ENCODE measurements around the gene SCFD2. TPM values are rescaled to one million over a fixed set of nuclear protein-coding genes. Genes with fewer than 3 reads are reported as not detected.
A peak's percentile ranks its signal among the peaks of the same experiment; 100 is the strongest.
"Not testable (repeated sequence)": the region's sequence is repeated elsewhere in the genome, so short reads cannot be mapped to it uniquely, and the experiment has no call there.

The SCFD2 gene
- total RNA-seq, 1 donor from 2014 or later: 18.6 TPM

DNA sequence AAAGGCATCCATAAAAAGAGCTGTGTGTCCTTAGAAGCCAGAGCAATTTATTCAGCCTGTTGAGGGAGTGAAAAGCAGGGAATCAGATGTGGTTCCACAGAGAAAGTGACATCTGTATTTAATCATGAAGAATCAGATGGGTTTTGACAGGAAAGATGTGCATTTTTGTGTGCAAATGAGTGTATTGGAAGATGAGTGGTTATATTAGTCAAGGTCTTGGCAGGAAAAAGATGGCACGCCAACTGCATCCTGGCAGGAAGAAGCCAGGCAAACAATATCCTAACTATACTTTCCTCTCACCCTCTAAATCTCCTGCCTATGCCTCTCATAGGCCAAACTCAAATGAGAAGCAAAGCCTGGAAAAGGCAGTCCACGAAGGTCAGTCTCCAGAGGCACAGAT is 59.1 kb downstream of the SCFD2 start:
- no peak for DNase-seq (ENCODE audit: low read depth, low spot score)
- H3K4me1 Mint-ChIP-seq: no peaks in the 10 kb centered on the region
- peaks cover 8% of the 10 kb centered on the region for H3K9me3 Mint-ChIP-seq
- no peak overlapping the region for H3K27ac Mint-ChIP-seq (ENCODE audit: unreplicated experiment)
- H3K36me3 Mint-ChIP-seq (ENCODE audit: low read depth): peaks cover 15% of the 10 kb centered on the region
- no peak overlapping the region for H3K4me3 Mint-ChIP-seq
- H3K27me3 Mint-ChIP-seq (ENCODE audit: low read depth): no peaks in the 10 kb centered on the region
- no peak for TF ChIP-seq CTCF (conservative IDR thresholded peaks at IDR 0.05)

- peaks cover 35% of the 10 kb centered on the region for H3K9me3 Mint-ChIP-seq
- H3K4me3 Mint-ChIP-seq; H3K27me3 Mint-ChIP-seq (ENCODE audit: low read depth): not testable (repeated sequence)
These were observed 73.7 kb downstream of the SCFD2 start for GRCh38 chr4:53292209-53292608.

DNA sequence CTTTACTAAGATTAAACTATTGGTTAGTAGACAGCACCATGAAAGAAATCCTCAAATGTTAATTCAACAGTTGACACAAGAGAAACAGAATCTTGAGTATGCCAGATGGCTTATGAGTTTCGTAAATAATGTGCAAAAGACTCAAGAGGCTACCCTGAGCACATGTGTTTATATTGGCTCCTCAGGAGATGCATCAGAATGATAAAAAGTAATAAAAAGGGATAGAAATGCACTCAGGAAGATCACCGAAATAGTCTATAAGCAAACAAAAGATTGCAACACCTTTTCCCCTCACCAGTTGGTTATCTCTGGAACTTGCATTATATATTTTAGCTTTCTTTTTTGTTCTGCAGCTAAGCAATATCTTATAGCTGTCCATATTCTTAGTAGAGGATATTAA is 84.4 kb downstream of the SCFD2 start:
- Mint-ChIP-seq H3K4me1 (no peaks in the 10 kb centered on the region), H3K27ac (ENCODE audit: unreplicated experiment) (no peak overlapping the region), H3K4me3 (no peak overlapping the region), H3K27me3 (ENCODE audit: low read depth) (no peaks in the 10 kb centered on the region), H3K9me3 (no peaks in the 10 kb centered on the region), H3K36me3 (ENCODE audit: low read depth) (no peaks in the 10 kb centered on the region)
- no peak for TF ChIP-seq CTCF (conservative IDR thresholded peaks at IDR 0.05)
- no peak for DNase-seq (ENCODE audit: low read depth, low spot score)

More at GRCh38 chr4:53292209-53292608, 73.7 kb downstream of the SCFD2 start:
- DNase-seq (ENCODE audit: low read depth, low spot score); H3K4me1 Mint-ChIP-seq; H3K27ac Mint-ChIP-seq (ENCODE audit: unreplicated experiment): not testable (repeated sequence)
- H3K36me3 Mint-ChIP-seq (ENCODE audit: low read depth): peaks cover 48% of the 10 kb centered on the region

- Mint-ChIP-seq H3K27me3 (ENCODE audit: low read depth) (no peaks in the 10 kb centered on the region), H3K9me3 (no peaks in the 10 kb centered on the region), H3K27ac (ENCODE audit: unreplicated experiment) (no peak overlapping the region), H3K4me1 (no peaks in the 10 kb centered on the region), H3K4me3 (no peak overlapping the region), H3K36me3 (ENCODE audit: low read depth) (no peaks in the 10 kb centered on the region)
- no peak for DNase-seq (ENCODE audit: low read depth, low spot score)
- TF ChIP-seq CTCF (conservative IDR thresholded peaks at IDR 0.05): no peak
These were observed 85.0 kb downstream of the SCFD2 start for GRCh38 chr4:53280846-53281245.

DNA sequence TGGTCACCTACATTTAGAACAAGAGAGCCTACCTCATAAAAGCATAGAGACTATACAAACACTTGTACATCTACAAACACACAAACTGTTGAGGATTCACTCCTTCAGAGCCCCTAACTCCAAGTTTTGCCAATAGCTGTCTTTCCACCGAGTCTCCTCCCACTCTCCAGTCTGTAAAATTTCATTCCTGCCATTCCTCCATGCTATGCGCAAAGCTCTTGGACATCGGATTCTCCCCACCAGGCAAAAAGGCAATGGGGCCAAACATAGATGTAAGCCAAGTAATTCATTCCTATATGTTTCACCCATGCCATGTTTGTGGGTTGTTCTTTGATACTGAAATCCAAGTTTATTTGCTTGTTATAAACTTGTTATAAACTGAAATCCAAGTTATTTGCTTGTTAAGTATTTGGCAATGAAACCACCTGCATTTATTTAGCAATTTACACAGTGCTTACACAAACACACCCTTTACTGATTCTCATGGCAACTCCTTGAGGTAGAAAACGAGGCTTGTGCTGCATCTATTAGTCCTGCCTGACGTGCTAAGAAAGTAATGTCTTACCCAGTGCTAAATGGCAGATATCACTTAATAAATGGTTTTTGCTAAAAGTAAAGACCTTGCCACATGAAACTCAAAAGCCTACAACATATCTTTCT is 91.1 kb downstream of the SCFD2 start:
- Mint-ChIP-seq H3K27ac (ENCODE audit: unreplicated experiment) (peak overlapping the region; percentile 28), H3K9me3 (no peaks in the 10 kb centered on the region), H3K27me3 (ENCODE audit: low read depth) (no peaks in the 10 kb centered on the region), H3K4me3 (no peak overlapping the region), H3K4me1 (no peaks in the 10 kb centered on the region), H3K36me3 (ENCODE audit: low read depth) (no peaks in the 10 kb centered on the region)
- DNase-seq (ENCODE audit: low read depth, low spot score): no peak
- TF ChIP-seq CTCF (conservative IDR thresholded peaks at IDR 0.05): no peak

GRCh38 chr4:53273726-53274125 is 92.1 kb downstream of the SCFD2 start:
- no peak for TF ChIP-seq CTCF (conservative IDR thresholded peaks at IDR 0.05)
- no peaks in the 10 kb centered on the region for H3K27me3 Mint-ChIP-seq (ENCODE audit: low read depth)
- no peak overlapping the region for H3K4me3 Mint-ChIP-seq
- DNase-seq (ENCODE audit: low read depth, low spot score): no peak
- peaks cover under 1% of the 10 kb centered on the region for H3K9me3 Mint-ChIP-seq
- H3K27ac Mint-ChIP-seq (ENCODE audit: unreplicated experiment): no peak overlapping the region
- no peaks in the 10 kb centered on the region for H3K4me1 Mint-ChIP-seq
- peaks cover under 1% of the 10 kb centered on the region for H3K36me3 Mint-ChIP-seq (ENCODE audit: low read depth)
